SU-DHL-6 (cell line): ENCODE measurements around the gene ENPP5.

ENCODE experiments used
- H2AFZ ChIP-seq: fragments of 200-600 bp; sonication (generic); 2 replicates; pipeline ENCODE4 v1.6.1; 2014; ENCODE audit warnings: low read depth, mild to moderate bottlenecking, moderate library complexity, mixed read lengths, antibody characterized with exemption, low read length; ENCODE audit not compliant: severe bottlenecking
- H3F3A ChIP-seq: fragments of 200-600 bp; shearing (Covaris generic); 2 replicates; pipeline ENCODE4 v1.6.0; 2016; ENCODE audit warnings: antibody characterized with exemption, mild to moderate bottlenecking; ENCODE audit not compliant: insufficient read depth
- H3K27ac ChIP-seq: fragments of 200-600 bp; sonication (generic); 2 replicates; pipeline ENCODE4 v1.5.1; 2016; ENCODE audit warnings: low read depth, mild to moderate bottlenecking, low read length, moderate library complexity, mixed read lengths
- H3K27me3 ChIP-seq: fragments of 200-600 bp; sonication (generic), shearing (Covaris generic); 2 replicates; pipeline ENCODE4 v1.6.0; 2014; ENCODE audit warnings: mild to moderate bottlenecking, low read length
- H3K36me3 ChIP-seq: fragments of 200-600 bp; sonication (generic); 2 replicates; pipeline ENCODE4 v1.6.1; 2014; ENCODE audit warnings: mild to moderate bottlenecking, low read length, mixed read lengths
- H3K4me2 ChIP-seq: fragments of 300-600, 200-600 bp; shearing (Covaris generic), sonication (generic); 2 replicates; pipeline ENCODE4 v1.6.0; 2014; ENCODE audit warnings: low read length, low read depth, mild to moderate bottlenecking; ENCODE audit not compliant: poor library complexity, severe bottlenecking
- H3K4me3 ChIP-seq: fragments of 200-600 bp; sonication (generic); 2 replicates; pipeline ENCODE4 v1.5.1; 2014; ENCODE audit warnings: antibody characterized with exemption, low read length, mild to moderate bottlenecking, mixed read lengths; ENCODE audit not compliant: insufficient read depth, poor library complexity, severe bottlenecking
- H3K79me2 ChIP-seq: fragments of 200-600 bp; sonication (generic); 2 replicates; pipeline ENCODE4 v1.6.1; 2014; ENCODE audit warnings: mild to moderate bottlenecking, low read length, moderate library complexity; ENCODE audit not compliant: insufficient read depth
- H3K9ac ChIP-seq: fragments of 200-600 bp; sonication (generic); 2 replicates; pipeline ENCODE4 v1.7.0; 2014; ENCODE audit warnings: mild to moderate bottlenecking, low read length
- H3K9me2 ChIP-seq: fragments of 200-600 bp; sonication (generic); replicated peaks from 2 replicates; pipeline ENCODE4 v1.6.1; 2014; ENCODE audit warnings: low read length; ENCODE audit not compliant: insufficient read depth
- H3K9me3 ChIP-seq: fragments of 200-600 bp; sonication (generic); 2 replicates; pipeline ENCODE4 v1.6.1; 2014; ENCODE audit warnings: low read length, mixed read lengths; ENCODE audit not compliant: insufficient read depth
- H4K20me1 ChIP-seq: fragments of 200-600 bp; sonication (generic); 2 replicates; pipeline ENCODE4 v1.6.1; 2014; ENCODE audit warnings: low read depth, mild to moderate bottlenecking, antibody characterized with exemption, low read length, moderate library complexity, mixed read lengths
- EZH2phosphoT487 ChIP-seq: fragments of 200-600 bp; sonication (generic), shearing (Covaris generic); conservative IDR thresholded peaks from 2 replicates; pipeline ENCODE4 v1.6.1; 2018; ENCODE audit warnings: mild to moderate bottlenecking, antibody characterized with exemption, low read length, moderate library complexity, mixed read lengths
- TF ChIP-seq, protein P1 (sequence below): fragments of 200-600 bp; sonication (generic); IDR thresholded peaks from one replicate; pipeline ENCODE4 v1.5.1; 2017; ENCODE audit warnings: antibody characterized with exemption, mild to moderate bottlenecking, low read length, moderate library complexity; ENCODE audit not compliant: insufficient read depth, poor library complexity, severe bottlenecking

The ENPP5 gene

GRCh38 chr6:46130666-46131065 lies 40.1 kb downstream of the ENPP5 start:
- Histone ChIP-seq H3K9ac (peak overlapping the region; percentile 81), H3K4me3 (peak overlapping the region; percentile 94), H3K9me2 (no peaks in the 10 kb centered on the region), H3F3A (peaks cover 13% of the 10 kb centered on the region), H2AFZ (peak overlapping the region; percentile 98), H3K27ac (peak overlapping the region; percentile 50; the same call in 1 of the 2 replicates), H3K79me2 (peaks cover 51% of the 10 kb centered on the region), H3K27me3 (no peaks in the 10 kb centered on the region), H4K20me1 (peaks cover 22% of the 10 kb centered on the region), H3K4me2 (peak overlapping the region; percentile 85), H3K9me3 (no peaks in the 10 kb centered on the region), H3K36me3 (no peaks in the 10 kb centered on the region)
- TF ChIP-seq, protein P1, sequence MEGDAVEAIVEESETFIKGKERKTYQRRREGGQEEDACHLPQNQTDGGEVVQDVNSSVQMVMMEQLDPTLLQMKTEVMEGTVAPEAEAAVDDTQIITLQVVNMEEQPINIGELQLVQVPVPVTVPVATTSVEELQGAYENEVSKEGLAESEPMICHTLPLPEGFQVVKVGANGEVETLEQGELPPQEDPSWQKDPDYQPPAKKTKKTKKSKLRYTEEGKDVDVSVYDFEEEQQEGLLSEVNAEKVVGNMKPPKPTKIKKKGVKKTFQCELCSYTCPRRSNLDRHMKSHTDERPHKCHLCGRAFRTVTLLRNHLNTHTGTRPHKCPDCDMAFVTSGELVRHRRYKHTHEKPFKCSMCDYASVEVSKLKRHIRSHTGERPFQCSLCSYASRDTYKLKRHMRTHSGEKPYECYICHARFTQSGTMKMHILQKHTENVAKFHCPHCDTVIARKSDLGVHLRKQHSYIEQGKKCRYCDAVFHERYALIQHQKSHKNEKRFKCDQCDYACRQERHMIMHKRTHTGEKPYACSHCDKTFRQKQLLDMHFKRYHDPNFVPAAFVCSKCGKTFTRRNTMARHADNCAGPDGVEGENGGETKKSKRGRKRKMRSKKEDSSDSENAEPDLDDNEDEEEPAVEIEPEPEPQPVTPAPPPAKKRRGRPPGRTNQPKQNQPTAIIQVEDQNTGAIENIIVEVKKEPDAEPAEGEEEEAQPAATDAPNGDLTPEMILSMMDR, result no peak
- TF ChIP-seq EZH2phosphoT487, result no peak

- H4K20me1 ChIP-seq, result peaks cover 15% of the 10 kb centered on the region
- no peaks in the 10 kb centered on the region for H3K9me3 ChIP-seq
- no peaks in the 10 kb centered on the region for H3K27me3 ChIP-seq
- TF ChIP-seq EZH2phosphoT487, result no peak
- TF ChIP-seq, protein P1, result no peak
- peak within 1 kb of the TSS; percentile 85 for H3K4me2 ChIP-seq
- no peaks in the 10 kb centered on the region for H3K36me3 ChIP-seq
- peak within 1 kb of the TSS; percentile 98 for H2AFZ ChIP-seq
- H3K4me3 ChIP-seq, result peak within 1 kb of the TSS; percentile 94
- H3F3A ChIP-seq, result peaks cover 13% of the 10 kb centered on the region
- peak within 1 kb of the TSS; percentile 50 for H3K27ac ChIP-seq
- no peaks in the 10 kb centered on the region for H3K9me2 ChIP-seq
- peak within 1 kb of the TSS; percentile 81 for H3K9ac ChIP-seq
- peaks cover 43% of the 10 kb centered on the region for H3K79me2 ChIP-seq
Measured at GRCh38 chr6:46129629-46130511, 40.9 kb downstream of the ENPP5 start, which contains the start of gene ENPP4. TSS of gene ENPP4 (plus strand) at chr6:46129989. CDS start at chr6:46139584, 9,595 bp downstream.

- Histone ChIP-seq H4K20me1 (peaks cover 11% of the 10 kb centered on the region), H3K4me2 (peak overlapping the region; percentile 72), H3K36me3 (no peaks in the 10 kb centered on the region), H3K4me3 (peak overlapping the region; percentile 94), H3K9me2 (no peaks in the 10 kb centered on the region), H3K79me2 (peaks cover 37% of the 10 kb centered on the region), H2AFZ (peak overlapping the region; percentile 90), H3K27me3 (no peaks in the 10 kb centered on the region), H3K27ac (peak overlapping the region; percentile 23), H3K9me3 (no peaks in the 10 kb centered on the region), H3K9ac (peak overlapping the region; percentile 81), H3F3A (peaks cover 13% of the 10 kb centered on the region)
- TF ChIP-seq, protein P1, result no peak
- no peak for TF ChIP-seq EZH2phosphoT487
Measured at GRCh38 chr6:46129291-46129628, 41.5 kb downstream of the ENPP5 start.
